ENCODE data around the gene C6.

C6 gene

DNA sequence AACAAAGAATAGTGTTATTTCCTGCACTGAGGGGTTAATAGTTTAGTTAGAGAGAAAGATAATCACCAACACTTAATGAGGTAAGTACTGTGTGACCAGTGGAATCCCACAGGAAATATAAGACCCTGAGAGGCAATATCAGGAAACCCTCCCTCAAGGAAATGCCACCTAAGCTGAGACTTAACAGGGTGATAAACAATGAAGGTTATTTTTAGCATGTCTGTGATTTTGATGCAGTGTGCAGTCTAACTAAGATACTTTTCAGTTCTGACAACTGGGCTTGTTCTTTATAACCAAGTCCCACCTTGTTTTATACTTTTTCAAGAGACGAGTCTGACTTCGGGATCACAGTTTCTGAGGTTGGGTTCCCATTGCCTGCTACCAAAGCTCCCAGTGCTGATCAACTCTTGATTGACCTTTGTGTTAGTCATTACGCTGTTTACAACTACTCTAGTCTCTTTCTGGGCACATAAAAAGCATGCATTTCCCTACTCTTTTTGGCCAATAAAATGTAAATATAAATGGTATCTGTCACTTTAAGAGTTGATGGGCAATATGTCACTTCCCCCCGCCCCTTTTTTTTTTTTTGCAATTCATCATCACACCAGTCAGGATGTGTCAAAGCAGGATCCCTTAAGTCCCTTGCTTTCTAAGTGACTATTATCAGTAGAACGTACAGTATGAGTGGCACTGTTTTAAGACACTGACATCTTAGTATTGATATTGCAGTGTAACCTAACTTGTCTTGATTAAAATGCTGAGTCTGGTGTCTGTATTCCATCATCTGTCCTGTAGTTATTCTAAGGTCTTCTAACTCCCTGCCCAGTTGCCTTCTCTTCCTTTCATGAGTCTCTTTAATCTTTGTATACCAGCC is 31.4 kb downstream of the C6 start:
- Mint-ChIP-seq H3K27ac (no peak overlapping the region), H3K4me1 (no peaks in the 10 kb centered on the region), H3K27me3 (no peaks in the 10 kb centered on the region), H3K36me3 (no peaks in the 10 kb centered on the region), H3K9me3 (no peaks in the 10 kb centered on the region), H3K4me3 (no peak overlapping the region)

DNA sequence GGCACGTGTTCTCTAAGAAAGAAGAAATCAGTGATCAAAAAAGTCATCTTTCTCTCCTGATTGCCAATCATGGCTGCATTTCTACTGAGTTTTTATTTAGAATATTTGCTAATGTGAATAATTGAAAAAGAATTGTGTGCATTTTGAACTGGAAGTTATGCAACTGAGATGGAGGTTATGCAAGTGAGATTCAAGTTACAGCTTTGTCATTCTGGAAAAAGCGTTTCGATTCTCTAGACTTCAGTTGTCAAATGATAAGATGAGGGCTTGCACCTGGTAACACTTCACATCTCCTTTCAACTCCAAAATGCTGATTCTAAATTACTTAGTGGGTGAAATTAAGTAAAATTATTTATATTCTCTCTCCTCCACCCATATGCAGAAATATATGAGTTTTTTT is 36.4 kb downstream of the C6 start:
- Mint-ChIP-seq H3K4me3 (no peak overlapping the region), H3K36me3 (no peaks in the 10 kb centered on the region), H3K27me3 (no peaks in the 10 kb centered on the region), H3K9me3 (no peaks in the 10 kb centered on the region), H3K27ac (no peak overlapping the region), H3K4me1 (no peaks in the 10 kb centered on the region)

GRCh38 chr5:41172012-41172411 is 41.3 kb downstream of the C6 start:
- Mint-ChIP-seq H3K36me3 (no peaks in the 10 kb centered on the region), H3K27ac (no peak overlapping the region), H3K4me1 (no peaks in the 10 kb centered on the region), H3K4me3 (no peak overlapping the region), H3K27me3 (no peaks in the 10 kb centered on the region), H3K9me3 (peaks cover 5% of the 10 kb centered on the region)

DNA sequence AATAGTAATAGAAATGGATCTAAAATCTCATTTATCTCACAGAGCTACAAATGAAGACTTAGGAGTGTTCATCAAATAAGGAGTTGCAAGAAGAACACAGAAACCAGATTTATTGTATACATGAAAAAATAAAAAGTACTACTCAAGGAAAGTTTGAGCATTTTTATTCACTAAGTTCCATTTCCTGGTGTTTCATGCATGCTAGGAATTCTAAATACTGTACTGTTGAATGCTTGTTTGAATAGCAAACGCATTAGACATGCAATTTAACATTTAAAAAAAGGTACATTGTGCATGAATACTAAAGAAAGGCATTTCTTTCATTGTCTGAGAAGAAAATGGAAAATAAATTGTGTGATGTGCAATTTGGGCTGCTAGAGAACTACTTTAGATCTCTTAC is 52.1 kb downstream of the C6 start:
- no peaks in the 10 kb centered on the region for H3K9me3 Mint-ChIP-seq
- no peaks in the 10 kb centered on the region for H3K27me3 Mint-ChIP-seq
- no peaks in the 10 kb centered on the region for H3K4me1 Mint-ChIP-seq
- H3K27ac Mint-ChIP-seq = no peak overlapping the region
- no peak overlapping the region for H3K4me3 Mint-ChIP-seq
- no peaks in the 10 kb centered on the region for H3K36me3 Mint-ChIP-seq

DNA sequence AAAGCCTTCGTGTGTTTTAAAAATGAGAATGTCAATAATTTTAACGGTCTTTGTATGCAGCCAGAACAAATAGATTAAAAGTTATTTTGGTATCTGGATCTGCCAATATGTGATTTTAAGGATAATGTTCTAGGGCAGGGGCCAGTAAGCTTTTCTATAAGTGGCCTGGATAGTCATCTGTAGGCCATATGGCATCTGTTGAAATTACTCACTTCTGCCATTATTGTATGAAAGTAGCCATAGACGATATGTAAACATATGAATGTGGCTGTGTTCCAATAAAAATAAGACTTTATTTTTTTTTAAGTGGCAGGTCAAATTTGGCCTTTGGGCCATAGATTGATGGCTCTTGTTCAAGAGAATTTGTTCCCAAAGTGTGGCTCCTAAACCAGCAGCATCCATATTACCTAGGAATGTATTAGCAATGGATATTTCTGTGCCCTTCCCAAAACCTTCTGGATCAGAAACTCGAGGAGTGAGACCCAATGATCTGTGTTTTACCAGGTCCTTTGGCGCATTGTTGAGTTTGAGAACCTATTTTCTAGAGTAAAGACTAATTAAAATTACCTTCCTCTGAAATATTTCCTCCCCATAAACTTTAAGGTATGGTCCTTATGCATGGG is 55.9 kb downstream of the C6 start:
- no peaks in the 10 kb centered on the region for H3K27me3 Mint-ChIP-seq
- H3K4me1 Mint-ChIP-seq = no peaks in the 10 kb centered on the region
- H3K4me3 Mint-ChIP-seq = no peak overlapping the region
- no peaks in the 10 kb centered on the region for H3K36me3 Mint-ChIP-seq
- H3K27ac Mint-ChIP-seq = no peak overlapping the region
- H3K9me3 Mint-ChIP-seq = no peaks in the 10 kb centered on the region

DNA sequence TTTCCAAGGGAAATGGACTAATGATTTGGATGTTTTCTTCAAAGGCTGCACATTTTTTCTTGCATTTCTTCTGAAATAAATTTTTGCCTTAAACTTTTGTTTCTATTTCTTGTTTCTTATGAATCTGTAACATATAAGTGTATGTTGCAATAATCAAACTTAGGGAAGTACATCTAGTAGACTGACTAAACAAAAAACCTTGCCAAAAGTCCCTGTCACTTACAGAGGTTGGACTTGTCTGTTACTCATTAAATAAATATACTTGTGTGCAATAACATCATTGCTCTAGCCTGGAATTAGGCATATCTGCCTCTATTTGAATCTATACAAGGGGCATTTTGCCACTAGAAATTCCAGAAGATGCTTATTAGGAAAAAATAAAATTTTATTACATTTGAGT is 56.6 kb downstream of the C6 start:
- Mint-ChIP-seq H3K36me3 (no peaks in the 10 kb centered on the region), H3K4me3 (no peak overlapping the region), H3K27ac (no peak overlapping the region), H3K27me3 (no peaks in the 10 kb centered on the region), H3K4me1 (no peaks in the 10 kb centered on the region), H3K9me3 (no peaks in the 10 kb centered on the region)

GRCh38 chr5:41154491-41154890 is 58.8 kb downstream of the C6 start:
- Mint-ChIP-seq H3K36me3 (no peaks in the 10 kb centered on the region), H3K27me3 (peaks cover 3% of the 10 kb centered on the region), H3K9me3 (no peaks in the 10 kb centered on the region), H3K4me3 (no peak overlapping the region), H3K27ac (no peak overlapping the region), H3K4me1 (no peaks in the 10 kb centered on the region)

GRCh38 chr5:41151564-41151963 is 61.8 kb downstream of the C6 start:
- H3K9me3 Mint-ChIP-seq = no peaks in the 10 kb centered on the region

DNA sequence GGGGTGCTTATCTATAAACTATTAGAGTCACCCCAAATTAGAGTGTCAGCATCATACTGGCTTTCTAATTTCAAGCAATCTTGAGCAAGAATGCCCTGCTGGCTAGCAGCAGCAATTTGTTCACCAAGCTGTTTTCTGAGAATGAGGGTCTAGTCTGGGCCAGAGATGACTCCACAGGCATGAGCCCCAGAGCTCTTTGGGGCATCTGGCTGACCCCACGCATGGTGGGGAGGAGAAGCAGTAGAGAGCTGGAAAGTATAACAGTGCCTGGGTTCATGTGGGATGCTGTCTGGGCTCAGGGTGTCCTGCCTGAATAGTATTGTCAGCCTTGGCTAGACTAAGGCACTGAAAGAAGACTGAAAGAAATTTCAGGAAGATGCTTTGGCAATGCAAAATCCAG is 64.9 kb downstream of the C6 start:
- H3K36me3 Mint-ChIP-seq = no peaks in the 10 kb centered on the region
- H3K4me1 Mint-ChIP-seq = no peaks in the 10 kb centered on the region
- peaks cover 3% of the 10 kb centered on the region for H3K27me3 Mint-ChIP-seq
- no peak overlapping the region for H3K27ac Mint-ChIP-seq
- no peak overlapping the region for H3K4me3 Mint-ChIP-seq
- no peaks in the 10 kb centered on the region for H3K9me3 Mint-ChIP-seq

More at GRCh38 chr5:41151564-41151963, 61.8 kb downstream of the C6 start:
- H3K36me3 Mint-ChIP-seq = no peaks in the 10 kb centered on the region
- peaks cover 3% of the 10 kb centered on the region for H3K27me3 Mint-ChIP-seq
- H3K27ac Mint-ChIP-seq = no peak overlapping the region
- H3K4me3 Mint-ChIP-seq = no peak overlapping the region
- no peaks in the 10 kb centered on the region for H3K4me1 Mint-ChIP-seq

DNA sequence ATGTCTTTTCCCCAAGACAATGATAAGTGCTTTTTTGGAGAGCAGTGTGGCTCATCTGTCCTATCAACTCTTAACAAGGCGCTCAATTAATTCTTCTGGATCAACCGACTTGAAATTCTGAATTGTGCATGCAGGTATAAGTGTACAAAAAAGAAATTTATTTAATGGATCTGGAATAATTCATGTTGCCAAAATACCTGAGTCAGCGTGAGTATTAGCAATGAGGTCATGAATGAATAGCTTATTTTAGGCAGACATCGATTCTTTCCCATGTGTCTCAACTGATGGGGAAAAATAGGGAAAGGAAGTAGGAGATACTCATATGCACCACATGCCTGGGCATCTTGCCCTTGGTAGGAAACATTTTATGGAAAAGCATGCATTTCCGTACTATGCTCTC is 68.0 kb downstream of the C6 start:
- no peak overlapping the region for H3K4me3 Mint-ChIP-seq
- no peaks in the 10 kb centered on the region for H3K4me1 Mint-ChIP-seq
- H3K9me3 Mint-ChIP-seq = peaks cover 3% of the 10 kb centered on the region
- H3K27me3 Mint-ChIP-seq = peaks cover 3% of the 10 kb centered on the region
- H3K36me3 Mint-ChIP-seq = no peaks in the 10 kb centered on the region
- no peak overlapping the region for H3K27ac Mint-ChIP-seq

GRCh38 chr5:41143131-41143901 is 70.0 kb downstream of the C6 start:
- H3K4me1 Mint-ChIP-seq = no peaks in the 10 kb centered on the region
- H3K4me3 Mint-ChIP-seq = no peak overlapping the region
- H3K9me3 Mint-ChIP-seq = peaks cover 3% of the 10 kb centered on the region
- no peaks in the 10 kb centered on the region for H3K27me3 Mint-ChIP-seq
- H3K27ac Mint-ChIP-seq = no peak overlapping the region
- H3K36me3 Mint-ChIP-seq = no peaks in the 10 kb centered on the region

DNA sequence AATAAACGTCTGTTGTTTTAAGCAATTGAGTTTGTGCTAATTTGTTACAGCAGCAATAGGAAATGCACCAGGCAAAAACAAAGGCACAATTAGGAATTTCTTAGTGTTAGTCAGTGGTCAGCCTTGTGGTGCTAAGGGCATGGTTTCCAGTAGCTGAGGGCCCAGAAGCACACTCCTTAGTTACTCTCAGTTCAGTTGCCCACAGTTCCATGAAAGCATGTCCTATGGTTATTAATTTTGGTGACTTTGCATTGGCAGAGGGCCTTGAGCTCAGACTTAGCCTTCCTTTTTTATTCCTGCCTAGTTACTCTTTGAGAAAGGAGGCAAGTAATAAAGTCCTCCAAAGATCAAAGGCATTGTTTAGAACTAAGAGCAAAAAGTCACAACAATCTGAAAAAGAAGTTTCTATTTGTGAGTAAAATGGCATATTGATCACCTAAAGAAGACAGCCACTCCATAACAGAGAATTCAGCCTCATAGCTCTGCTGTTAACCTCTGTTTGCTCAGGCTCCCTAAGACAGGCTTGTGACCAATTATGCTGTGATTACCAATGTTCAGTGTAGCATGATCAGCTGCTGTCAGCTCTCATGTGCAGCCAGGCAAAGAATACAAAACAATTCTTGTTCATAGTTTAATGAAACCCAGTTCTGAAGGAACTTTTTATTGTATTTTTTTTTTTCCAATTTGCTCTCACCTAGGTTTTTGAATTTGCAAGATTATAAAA is 85.2 kb downstream of the C6 start:
- Mint-ChIP-seq H3K4me1 (no peaks in the 10 kb centered on the region), H3K27me3 (no peaks in the 10 kb centered on the region), H3K27ac (no peak overlapping the region), H3K4me3 (no peak overlapping the region), H3K36me3 (no peaks in the 10 kb centered on the region), H3K9me3 (no peaks in the 10 kb centered on the region)

DNA sequence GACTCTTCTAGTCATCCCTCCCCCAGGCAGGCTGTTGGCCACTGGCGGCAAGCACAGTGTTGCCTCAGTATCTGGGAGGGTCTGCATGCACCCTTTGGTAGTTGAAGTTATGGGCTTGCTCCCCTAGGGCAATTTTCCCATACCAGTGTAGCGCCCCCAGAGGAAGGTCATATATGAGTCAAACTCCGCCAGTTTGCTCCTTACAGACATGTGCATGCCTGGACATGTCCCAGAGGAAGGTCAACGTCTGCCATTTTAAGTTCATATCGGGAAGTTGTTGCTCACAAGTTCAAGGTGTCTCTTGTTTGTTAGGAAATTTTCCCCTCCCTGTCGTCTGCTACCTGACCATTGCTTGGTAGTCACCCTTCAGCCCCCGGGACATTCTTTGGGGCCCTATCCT is 90.9 kb downstream of the C6 start:
- H3K4me3 Mint-ChIP-seq = no peak overlapping the region
- H3K9me3 Mint-ChIP-seq = no peaks in the 10 kb centered on the region
- H3K36me3 Mint-ChIP-seq = no peaks in the 10 kb centered on the region
- H3K27me3 Mint-ChIP-seq = no peaks in the 10 kb centered on the region
- no peak overlapping the region for H3K27ac Mint-ChIP-seq
- no peaks in the 10 kb centered on the region for H3K4me1 Mint-ChIP-seq

DNA sequence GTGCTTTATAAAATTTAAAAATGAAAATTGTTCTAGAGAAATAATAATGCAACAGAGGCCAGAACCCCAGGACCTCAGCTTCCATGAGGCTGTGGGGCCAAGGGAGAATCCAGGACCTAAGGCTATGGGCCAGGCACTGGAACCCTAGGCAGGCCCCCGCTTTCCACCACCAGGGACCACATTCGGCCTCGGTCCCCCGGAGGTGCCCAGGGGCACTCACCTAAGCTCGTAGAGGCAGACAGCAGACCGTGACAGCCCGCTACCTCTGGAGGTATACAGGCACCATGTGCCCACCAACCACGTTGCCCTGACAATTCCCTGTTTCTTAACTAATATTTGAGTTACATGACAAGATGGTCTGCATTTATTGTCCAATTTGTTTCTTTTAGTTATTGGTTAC is 92.7 kb downstream of the C6 start:
- H3K36me3 Mint-ChIP-seq = no peaks in the 10 kb centered on the region
- no peak overlapping the region for H3K4me3 Mint-ChIP-seq
- peaks cover under 1% of the 10 kb centered on the region for H3K27me3 Mint-ChIP-seq
- H3K27ac Mint-ChIP-seq = no peak overlapping the region
- H3K9me3 Mint-ChIP-seq = peaks cover 4% of the 10 kb centered on the region
- H3K4me1 Mint-ChIP-seq = no peaks in the 10 kb centered on the region

DNA sequence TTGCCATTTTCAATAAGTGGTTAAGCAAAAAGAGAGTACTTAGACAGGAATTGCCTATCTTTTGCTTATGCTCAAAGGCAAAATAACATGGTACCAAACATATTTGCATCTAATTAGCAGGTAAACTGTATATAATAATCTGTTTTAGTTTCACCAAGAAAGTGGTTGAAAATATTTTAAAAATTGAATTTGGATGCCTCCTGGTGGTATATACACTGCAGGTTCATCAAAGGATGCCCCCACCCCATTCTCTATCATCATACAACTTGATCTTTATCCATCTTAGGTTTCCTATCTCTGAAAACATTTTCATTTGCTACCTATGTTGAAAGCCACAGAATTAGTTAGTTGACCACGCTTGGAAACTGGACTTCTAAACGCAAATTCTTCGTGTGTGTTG is 95.2 kb downstream of the C6 start:
- peaks cover 4% of the 10 kb centered on the region for H3K9me3 Mint-ChIP-seq
- no peaks in the 10 kb centered on the region for H3K36me3 Mint-ChIP-seq
- peaks cover 1% of the 10 kb centered on the region for H3K27me3 Mint-ChIP-seq
- H3K27ac Mint-ChIP-seq = no peak overlapping the region
- H3K4me3 Mint-ChIP-seq = no peak overlapping the region
- no peaks in the 10 kb centered on the region for H3K4me1 Mint-ChIP-seq
